GM21528 (cell line): ENCODE measurements around the gene NCAM1.
"Not testable (repeated sequence)": the region's sequence is repeated elsewhere in the genome, so short reads cannot be mapped to it uniquely, and the experiment has no call there.

Experiments used
- ATAC-seq: cut with Tn5 transposase; IDR thresholded peaks from one replicate; pipeline ENCODE4 v1.9.1; 2021; ENCODE audit warnings: mild to moderate bottlenecking, moderate library complexity; ENCODE audit not compliant: unreplicated experiment, low FRiP score

Gene NCAM1

DNA sequence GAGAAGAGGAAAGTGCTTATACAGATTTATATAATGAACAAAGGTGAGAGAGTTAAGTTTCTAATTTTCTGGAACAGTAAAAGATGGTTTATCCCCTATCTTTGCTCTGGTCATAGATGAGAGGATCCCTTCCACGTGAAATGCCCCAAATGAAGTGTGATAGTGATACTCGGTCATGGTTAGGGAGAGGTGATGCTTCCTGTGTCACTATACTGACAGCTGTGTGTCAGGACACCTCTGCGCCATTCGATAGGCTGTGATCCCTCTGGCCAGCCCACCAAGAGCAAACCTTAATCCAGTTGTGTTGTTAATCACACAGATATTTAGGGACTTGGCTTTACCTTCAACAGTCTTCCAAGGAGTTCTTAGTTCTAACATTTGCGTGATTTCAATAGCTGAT lies 57.7 kb downstream of the NCAM1 start:
- ATAC-seq = no peak

- ATAC-seq = no peak
These were observed 58.5 kb downstream of the NCAM1 start for GRCh38 chr11:113019711-113020110.

- no peak for ATAC-seq
These were observed 59.9 kb downstream of the NCAM1 start for GRCh38 chr11:113021111-113021510.

- no peak for ATAC-seq
These were observed 61.0 kb downstream of the NCAM1 start for GRCh38 chr11:113022262-113022661.

- ATAC-seq = no peak
These were observed 62.0 kb downstream of the NCAM1 start for GRCh38 chr11:113023228-113023627.

- no peak for ATAC-seq
These were observed 62.8 kb downstream of the NCAM1 start for GRCh38 chr11:113023986-113024385.

DNA sequence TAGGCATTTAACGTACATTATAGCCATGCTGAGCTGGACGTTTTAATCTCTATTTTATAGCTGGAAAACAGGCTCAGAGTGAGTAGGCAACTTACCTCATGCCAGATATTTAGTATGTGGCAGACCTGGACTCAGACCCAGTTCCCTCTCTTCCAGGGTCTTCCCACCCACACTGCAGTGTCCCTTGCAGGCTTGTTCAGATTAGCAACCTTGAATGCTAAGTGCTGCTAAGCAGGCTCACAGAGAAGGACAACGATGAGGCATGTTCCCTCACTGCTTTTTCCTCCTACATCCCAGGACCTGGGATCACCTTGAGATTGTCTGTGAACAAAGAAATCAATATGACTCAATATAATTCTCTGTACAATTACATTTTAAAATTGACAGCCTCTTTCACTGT lies 65.6 kb downstream of the NCAM1 start:
- ATAC-seq = no peak

DNA sequence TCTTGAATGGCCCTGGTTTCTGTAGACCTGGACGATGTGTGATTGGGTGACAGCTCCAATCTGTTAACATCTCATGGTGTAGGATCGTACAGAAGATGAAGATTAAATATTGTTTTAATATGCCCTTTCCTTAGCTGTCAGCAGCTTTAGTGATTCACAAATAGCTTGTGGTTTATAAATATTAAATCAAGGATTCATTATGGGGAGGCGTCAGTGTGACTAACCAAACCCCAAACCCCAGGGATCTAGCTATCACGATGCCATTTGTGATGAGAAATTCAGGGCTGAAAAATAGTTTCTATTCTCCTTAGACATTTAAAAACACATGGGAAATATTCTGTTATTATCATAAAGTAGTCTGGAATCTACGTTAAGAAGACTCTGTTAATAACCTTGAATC lies 73.4 kb downstream of the NCAM1 start:
- no peak for ATAC-seq

GRCh38 chr11:113035708-113036107 lies 74.5 kb downstream of the NCAM1 start:
- ATAC-seq = no peak

DNA sequence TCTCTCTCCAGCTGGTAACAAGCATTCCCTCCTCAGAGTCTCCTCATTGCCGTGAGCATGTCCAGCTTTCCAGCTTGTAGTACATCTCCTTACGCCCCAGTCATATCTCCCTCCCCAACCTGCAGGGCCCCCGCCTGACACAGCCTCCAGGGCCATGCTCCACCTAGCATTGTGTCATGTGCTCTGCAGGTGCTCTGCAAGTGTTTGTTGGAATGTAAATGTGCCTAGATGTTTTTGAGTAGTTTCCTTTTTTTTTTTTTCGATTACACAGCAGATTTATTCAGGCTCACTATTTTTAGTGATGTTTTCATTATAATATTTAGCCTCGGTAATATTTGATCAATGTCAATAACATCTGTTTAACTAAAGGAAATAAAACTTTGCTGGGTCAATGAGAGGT lies 82.5 kb downstream of the NCAM1 start:
- no peak for ATAC-seq

DNA sequence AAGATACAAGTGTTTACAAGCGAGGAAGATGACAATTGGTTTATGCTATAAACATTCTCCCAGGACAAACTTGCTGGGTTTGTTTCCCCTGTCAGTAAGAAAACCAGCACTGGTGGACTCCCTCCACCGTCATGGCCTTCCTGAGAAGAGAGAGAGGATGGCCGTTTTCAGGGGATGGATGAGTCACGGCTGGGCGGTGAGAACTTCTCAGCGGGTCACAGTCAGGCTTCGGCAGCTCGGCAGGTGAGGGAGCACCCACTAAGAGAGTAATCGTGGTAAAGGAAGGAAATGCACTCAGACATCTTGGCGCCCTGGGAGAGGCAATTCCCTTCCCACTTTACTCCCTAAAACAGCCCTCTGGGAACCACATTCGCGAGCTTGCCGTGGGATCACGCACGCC lies 83.9 kb downstream of the NCAM1 start:
- ATAC-seq = no peak

DNA sequence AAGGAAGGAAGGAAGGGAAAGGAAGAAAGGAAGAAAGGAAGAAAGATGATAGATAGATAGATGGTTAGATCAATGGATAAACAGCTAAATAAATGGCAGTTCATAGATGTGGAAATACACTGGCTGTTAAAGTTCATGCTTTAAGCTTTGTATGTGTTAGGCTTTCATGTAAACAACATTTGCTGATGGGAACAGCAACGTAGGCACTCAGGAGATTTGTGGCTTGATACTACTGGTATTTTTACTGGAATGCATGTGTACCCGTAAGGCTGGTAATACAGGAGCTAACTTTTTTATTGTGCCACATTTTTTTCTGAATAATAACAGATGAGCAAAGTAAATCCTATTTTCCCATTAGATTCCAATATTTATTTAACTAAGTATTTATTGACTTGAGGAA lies 85.6 kb downstream of the NCAM1 start:
- no peak for ATAC-seq

GRCh38 chr11:113048820-113049768 lies 87.9 kb downstream of the NCAM1 start:
- no peak for ATAC-seq

DNA sequence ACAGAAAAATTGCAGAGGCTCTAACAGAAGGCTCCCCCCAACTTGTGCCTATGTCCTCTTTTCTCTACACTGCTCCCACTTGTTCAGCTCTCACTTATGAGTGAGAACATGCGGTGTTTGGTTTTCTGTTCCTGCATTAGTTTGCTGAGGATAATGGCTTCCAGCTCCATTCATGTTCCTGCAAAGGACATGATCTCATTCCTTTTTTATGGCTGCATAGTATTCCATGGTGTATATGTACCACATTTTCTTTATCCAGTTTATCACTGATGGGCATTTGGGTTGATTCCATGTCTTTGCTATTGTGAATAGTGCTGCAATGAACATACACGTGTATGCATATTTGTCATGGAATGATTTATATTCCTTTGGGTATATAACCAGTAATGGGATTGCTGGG lies 91.8 kb downstream of the NCAM1 start:
- not testable (repeated sequence) for ATAC-seq

DNA sequence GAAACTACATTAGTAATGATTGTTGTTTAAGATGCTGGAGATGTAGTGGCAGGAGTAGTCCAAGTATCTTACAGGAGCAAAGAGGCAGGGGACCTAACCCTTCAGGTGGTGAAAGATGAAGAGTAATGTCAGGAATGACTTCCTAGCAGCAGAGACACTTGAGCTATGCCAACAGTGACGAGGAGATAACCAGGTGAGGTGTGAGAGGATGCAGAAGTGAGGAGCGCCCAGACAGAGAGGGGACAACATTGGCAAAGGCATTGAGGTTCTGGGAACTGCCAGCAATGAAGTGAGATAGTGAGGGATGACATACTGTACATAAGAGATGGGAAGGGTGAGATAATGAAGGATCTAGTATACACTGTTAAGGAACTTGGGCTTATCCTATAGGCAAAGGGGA lies 95.8 kb downstream of the NCAM1 start:
- ATAC-seq = no peak

GRCh38 chr11:113059548-113059947 lies 98.3 kb downstream of the NCAM1 start:
- ATAC-seq = no peak

DNA sequence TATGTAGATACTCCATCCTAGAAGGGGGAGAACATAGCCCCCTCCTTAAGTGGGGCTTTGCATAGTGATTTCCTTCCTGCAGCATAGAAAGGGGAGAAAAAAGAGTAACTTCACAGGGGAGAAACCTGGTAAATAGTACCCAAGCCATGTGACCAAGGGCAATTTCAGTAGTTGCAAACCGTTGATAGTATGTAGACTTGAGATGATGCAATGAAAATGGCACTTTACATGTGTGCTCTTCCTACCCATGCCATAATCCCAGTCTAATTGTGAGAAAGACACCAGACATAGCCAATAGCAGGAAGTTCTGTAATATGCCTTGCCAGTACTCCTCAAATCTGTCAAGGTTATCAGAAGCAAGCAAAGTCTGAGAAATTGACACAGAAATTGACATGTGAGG lies 104.1 kb downstream of the NCAM1 start:
- ATAC-seq = no peak

DNA sequence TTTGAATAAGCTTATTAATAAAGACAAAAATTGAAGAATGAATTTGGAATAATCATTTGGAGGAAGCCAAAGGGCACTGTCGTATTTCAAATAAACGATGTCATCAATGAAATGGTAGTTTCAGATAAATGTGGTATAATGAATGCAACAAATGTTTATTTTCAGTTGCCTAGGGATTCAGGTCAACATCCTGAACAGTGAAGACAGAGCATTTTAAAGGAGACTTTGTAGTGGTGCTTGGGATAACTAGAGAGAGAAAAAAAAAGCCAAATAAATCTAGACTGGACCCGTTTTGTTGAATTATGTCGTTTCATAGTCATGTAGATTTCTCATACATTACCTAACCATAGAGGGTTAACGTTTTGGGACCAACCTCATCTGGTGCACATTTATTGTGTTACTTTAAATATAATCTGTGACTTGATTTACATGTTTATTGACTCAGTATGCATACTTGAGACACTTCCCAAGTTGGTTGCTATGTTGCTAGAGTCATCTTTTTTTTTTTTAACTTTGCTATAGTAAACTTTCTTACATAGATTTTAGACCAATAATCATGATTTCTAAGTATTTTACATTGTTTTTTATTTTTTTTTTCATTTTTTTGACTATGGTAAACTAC lies 111.1 kb downstream of the NCAM1 start:
- ATAC-seq = no peak

GRCh38 chr11:113073290-113073953 lies 112.2 kb downstream of the NCAM1 start:
- ATAC-seq = no peak

- ATAC-seq = no peak
These were observed 114.4 kb downstream of the NCAM1 start for GRCh38 chr11:113075586-113076095.

DNA sequence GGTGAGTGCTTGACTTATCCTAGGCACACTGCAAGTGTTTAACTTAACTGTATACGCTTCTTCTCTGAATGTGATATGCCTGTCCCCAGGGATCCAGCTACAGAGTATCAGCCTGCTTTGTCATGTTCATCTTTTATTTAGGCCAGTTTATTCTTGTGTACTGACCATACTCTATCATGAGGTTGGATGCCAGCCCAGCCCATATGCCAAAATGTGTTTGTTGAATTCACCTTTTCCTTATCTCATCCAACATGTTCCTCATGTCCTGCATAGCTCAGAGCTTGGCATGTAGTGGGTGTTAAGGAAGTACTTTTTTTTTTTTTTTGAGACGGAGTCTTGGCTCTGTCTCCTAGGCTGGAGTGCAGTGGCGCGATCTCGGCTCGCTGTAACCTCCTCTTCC lies 116.2 kb downstream of the NCAM1 start:
- no peak for ATAC-seq
